ENCODE results near the gene GNB3.
"Not testable (repeated sequence)": the region's sequence is repeated elsewhere in the genome, so short reads cannot be mapped to it uniquely, and the experiment has no call there.

GNB3 gene

DNA sequence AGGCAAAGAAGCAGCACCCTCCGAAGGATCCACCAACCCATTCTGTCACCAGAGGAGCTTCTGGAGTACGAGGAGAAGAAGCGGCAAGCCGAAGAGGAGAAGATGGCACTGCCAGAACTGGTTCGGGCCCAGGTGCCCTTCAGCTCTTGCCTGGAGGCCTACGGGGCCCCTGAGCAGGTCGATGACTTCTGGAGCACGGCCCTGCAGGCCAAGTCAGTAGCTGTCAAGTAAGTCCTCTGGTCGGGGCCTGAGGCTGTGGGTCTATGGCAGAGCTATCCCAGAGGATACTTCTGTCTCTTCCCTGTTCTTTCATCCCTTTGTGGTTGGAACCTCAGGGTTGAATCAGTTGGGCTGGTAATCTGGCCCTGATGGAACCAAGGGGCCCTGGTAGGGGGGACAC, 20.7 kb downstream of the GNB3 start:
- Histone ChIP-seq H3K36me3 (replicated peaks; ENCODE audit: low read depth, low read length) (peaks cover 55% of the 10 kb centered on the region), H3K4me2 (ENCODE audit: low read length) (no peak overlapping the region)
- TF ChIP-seq, protein P1, sequence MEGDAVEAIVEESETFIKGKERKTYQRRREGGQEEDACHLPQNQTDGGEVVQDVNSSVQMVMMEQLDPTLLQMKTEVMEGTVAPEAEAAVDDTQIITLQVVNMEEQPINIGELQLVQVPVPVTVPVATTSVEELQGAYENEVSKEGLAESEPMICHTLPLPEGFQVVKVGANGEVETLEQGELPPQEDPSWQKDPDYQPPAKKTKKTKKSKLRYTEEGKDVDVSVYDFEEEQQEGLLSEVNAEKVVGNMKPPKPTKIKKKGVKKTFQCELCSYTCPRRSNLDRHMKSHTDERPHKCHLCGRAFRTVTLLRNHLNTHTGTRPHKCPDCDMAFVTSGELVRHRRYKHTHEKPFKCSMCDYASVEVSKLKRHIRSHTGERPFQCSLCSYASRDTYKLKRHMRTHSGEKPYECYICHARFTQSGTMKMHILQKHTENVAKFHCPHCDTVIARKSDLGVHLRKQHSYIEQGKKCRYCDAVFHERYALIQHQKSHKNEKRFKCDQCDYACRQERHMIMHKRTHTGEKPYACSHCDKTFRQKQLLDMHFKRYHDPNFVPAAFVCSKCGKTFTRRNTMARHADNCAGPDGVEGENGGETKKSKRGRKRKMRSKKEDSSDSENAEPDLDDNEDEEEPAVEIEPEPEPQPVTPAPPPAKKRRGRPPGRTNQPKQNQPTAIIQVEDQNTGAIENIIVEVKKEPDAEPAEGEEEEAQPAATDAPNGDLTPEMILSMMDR (IDR thresholded peaks at IDR 0.05; ENCODE audit: low read depth, low read length): no peak
- TF ChIP-seq EZH2phosphoT487 (IDR thresholded peaks at IDR 0.05; ENCODE audit: low read depth): no peak

DNA sequence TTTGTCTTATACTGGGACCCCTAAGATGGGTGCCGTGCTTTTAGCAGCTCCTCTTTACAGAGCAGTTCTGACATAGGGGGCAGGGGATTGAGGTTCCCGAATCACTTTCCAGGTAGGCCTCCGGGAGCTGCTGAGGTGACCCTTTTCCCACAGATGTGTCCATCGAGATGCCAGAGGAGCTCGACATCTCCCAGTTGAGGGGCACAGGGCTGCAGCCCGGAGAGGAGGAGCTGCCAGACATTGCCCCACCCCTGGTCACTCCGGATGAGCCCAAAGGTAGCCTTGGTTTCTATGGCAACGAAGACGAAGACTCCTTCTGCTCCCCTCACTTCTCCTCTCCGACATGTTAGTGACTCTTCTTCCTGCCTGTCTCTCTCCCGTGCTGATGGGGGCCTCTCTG, 22.3 kb downstream of the GNB3 start:
- no peaks in the 10 kb centered on the region for H3K27me3 ChIP-seq (ENCODE audit: low read depth, low read length)
- H3K4me3 ChIP-seq (ENCODE audit: low read length): no peak overlapping the region
- no peak overlapping the region for H3K27ac ChIP-seq (ENCODE audit: low read length)
- no peak overlapping the region for H3K9ac ChIP-seq (ENCODE audit: low read length)
- H3K9me3 ChIP-seq (ENCODE audit: insufficient read depth, low read length): no peaks in the 10 kb centered on the region
- peaks cover under 1% of the 10 kb centered on the region; the same call in 1 of the 2 replicates for H4K20me1 ChIP-seq (ENCODE audit: insufficient read depth, low read length)
- peaks cover 46% of the 10 kb centered on the region for H3K36me3 ChIP-seq (replicated peaks; ENCODE audit: low read depth, low read length)
- peaks cover 7% of the 10 kb centered on the region for H3K4me1 ChIP-seq (ENCODE audit: low read length)
- TF ChIP-seq, protein P1 (IDR thresholded peaks at IDR 0.05; ENCODE audit: low read depth, low read length): no peak
- no peak for TF ChIP-seq EZH2phosphoT487 (IDR thresholded peaks at IDR 0.05; ENCODE audit: low read depth)
- no peak overlapping the region for H3K4me2 ChIP-seq (ENCODE audit: low read length)
- H3K79me2 ChIP-seq (ENCODE audit: low read length): peaks cover 7% of the 10 kb centered on the region
- H2AFZ ChIP-seq (ENCODE audit: low read depth, low read length): no peak overlapping the region

More for the DNA sequence above, 20.7 kb downstream of the GNB3 start:
- Histone ChIP-seq H3K4me3 (ENCODE audit: low read length) (no peak overlapping the region), H3K27ac (ENCODE audit: low read length) (no peak overlapping the region), H3K9ac (ENCODE audit: low read length) (no peak overlapping the region), H2AFZ (ENCODE audit: low read depth, low read length) (no peak overlapping the region), H3K79me2 (ENCODE audit: low read length) (no peaks in the 10 kb centered on the region), H3K9me3 (ENCODE audit: insufficient read depth, low read length) (no peaks in the 10 kb centered on the region), H4K20me1 (ENCODE audit: insufficient read depth, low read length) (no peaks in the 10 kb centered on the region), H3K27me3 (ENCODE audit: low read depth, low read length) (no peaks in the 10 kb centered on the region), H3K4me1 (ENCODE audit: low read length) (peaks cover under 1% of the 10 kb centered on the region)

DNA sequence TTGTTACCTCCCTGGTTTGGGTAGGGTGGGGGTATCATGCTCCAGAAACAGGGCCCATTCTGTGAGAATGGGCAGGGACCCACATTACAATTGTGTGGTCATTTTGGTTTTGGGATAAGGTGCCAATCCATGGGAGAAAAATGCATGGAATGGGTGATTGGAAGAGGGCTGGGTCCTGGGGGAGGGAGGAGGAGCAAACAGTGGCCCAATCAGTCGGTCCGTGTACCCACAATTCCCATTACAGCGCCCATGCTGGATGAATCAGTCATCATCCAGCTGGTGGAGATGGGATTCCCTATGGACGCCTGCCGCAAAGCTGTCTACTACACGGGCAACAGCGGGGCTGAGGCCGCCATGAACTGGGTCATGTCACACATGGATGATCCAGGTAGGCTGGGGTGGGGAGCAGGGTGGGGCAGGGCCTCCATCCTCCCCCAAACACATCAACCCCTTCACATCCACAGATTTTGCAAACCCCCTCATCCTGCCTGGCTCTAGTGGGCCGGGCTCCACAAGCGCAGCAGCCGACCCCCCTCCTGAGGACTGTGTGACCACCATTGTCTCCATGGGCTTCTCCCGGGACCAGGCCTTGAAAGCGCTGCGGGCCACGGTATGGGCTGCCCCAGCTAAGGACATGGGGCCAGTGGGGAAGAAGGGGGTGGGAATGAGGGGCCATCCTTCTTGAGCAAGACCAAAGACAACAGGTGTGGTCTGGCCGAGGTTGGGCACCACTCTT, 23.0 kb downstream of the GNB3 start:
- Histone ChIP-seq H4K20me1 (ENCODE audit: insufficient read depth, low read length) (peaks cover 7% of the 10 kb centered on the region), H3K27me3 (ENCODE audit: low read depth, low read length) (no peaks in the 10 kb centered on the region), H3K9me3 (ENCODE audit: insufficient read depth, low read length) (no peaks in the 10 kb centered on the region), H3K36me3 (replicated peaks; ENCODE audit: low read depth, low read length) (peaks cover 47% of the 10 kb centered on the region), H3K27ac (ENCODE audit: low read length) (no peak overlapping the region), H3K9ac (ENCODE audit: low read length) (no peak overlapping the region), H3K4me3 (ENCODE audit: low read length) (no peak overlapping the region), H3K4me2 (ENCODE audit: low read length) (no peak overlapping the region), H2AFZ (ENCODE audit: low read depth, low read length) (no peak overlapping the region), H3K4me1 (ENCODE audit: low read length) (peaks cover 11% of the 10 kb centered on the region), H3K79me2 (ENCODE audit: low read length) (peaks cover 14% of the 10 kb centered on the region)
- TF ChIP-seq, protein P1 (IDR thresholded peaks at IDR 0.05; ENCODE audit: low read depth, low read length): no peak
- no peak for TF ChIP-seq EZH2phosphoT487 (IDR thresholded peaks at IDR 0.05; ENCODE audit: low read depth)

DNA sequence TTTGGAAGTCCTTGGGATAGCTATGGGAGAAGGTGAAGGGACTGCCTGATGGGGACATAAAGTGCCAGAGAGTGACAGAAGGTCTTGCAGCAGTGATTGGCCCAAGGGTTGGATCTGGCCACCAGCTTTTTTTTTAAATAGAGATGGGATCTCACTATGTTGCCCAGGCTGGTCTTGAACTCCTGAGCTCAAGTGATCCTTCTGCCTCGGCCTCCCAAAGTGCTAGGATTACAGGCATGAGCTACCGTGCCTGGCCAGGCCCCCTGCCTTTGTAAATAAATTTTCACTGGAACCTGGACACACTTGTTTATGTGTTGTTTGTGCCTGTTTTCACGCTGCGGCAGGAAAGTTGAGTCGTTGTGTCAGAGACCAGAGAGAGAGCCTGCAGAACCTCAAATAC, 24.6 kb downstream of the GNB3 start:
- H3K27me3 ChIP-seq (ENCODE audit: low read depth, low read length); H3K9me3 ChIP-seq (ENCODE audit: insufficient read depth, low read length); H2AFZ ChIP-seq (ENCODE audit: low read depth, low read length); H3K9ac ChIP-seq (ENCODE audit: low read length); H3K27ac ChIP-seq (ENCODE audit: low read length); H3K4me2 ChIP-seq (ENCODE audit: low read length); H3K4me3 ChIP-seq (ENCODE audit: low read length): not testable (repeated sequence)
- H3K79me2 ChIP-seq (ENCODE audit: low read length): peaks cover 25% of the 10 kb centered on the region
- peaks cover 20% of the 10 kb centered on the region for H4K20me1 ChIP-seq (ENCODE audit: insufficient read depth, low read length)
- peaks cover 53% of the 10 kb centered on the region for H3K36me3 ChIP-seq (replicated peaks; ENCODE audit: low read depth, low read length)
- H3K4me1 ChIP-seq (ENCODE audit: low read length): peaks cover 23% of the 10 kb centered on the region

Measured in OCI-LY3 (cell line).